ENCODE measurements around the gene MCCC1.
"Not testable (repeated sequence)": the region's sequence is repeated elsewhere in the genome, so short reads cannot be mapped to it uniquely, and the experiment has no call there.

MCCC1 gene

DNA sequence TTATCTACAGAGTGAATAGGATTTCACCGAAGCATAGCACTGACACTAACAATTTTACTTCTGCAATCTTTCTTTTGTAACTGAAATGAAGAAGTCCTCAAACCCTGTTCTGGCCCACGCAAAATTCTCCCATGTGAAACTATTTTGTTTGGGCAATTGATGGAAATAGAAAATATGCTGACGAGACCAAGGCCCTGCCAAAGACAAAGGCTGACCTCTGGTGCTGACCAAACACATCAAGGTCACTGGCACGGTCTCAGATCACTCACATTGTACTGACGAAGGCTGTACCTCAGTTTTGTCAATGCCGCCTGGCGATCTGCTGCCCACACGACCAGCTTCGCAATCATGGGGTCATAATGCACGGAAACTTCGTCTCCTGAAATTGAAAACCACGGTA, 60.5 kb downstream of the MCCC1 start:
- no peak for DNase-seq

DNA sequence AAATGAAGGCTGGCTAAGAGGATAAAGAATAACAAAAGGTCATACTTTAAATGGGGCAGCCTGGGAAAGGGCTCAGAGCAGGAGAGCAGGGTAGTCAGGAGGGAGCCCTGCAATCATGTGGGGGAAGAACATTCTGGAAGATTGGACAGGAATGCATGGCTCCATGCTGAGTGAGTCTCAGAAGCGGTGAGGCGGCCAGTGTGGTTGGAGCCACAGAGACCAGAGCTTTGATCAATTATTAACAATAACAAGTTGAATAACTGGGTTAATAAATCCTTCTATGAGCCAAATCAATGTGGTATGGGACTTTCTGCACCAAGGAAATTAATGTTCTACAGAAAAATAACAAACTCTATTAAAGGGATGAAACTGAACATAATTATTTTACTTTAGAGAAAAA, 61.1 kb downstream of the MCCC1 start:
- no peak for DNase-seq

- no peak for DNase-seq
These were observed 65.5 kb downstream of the MCCC1 start for GRCh38 chr3:183033746-183034145.

DNA sequence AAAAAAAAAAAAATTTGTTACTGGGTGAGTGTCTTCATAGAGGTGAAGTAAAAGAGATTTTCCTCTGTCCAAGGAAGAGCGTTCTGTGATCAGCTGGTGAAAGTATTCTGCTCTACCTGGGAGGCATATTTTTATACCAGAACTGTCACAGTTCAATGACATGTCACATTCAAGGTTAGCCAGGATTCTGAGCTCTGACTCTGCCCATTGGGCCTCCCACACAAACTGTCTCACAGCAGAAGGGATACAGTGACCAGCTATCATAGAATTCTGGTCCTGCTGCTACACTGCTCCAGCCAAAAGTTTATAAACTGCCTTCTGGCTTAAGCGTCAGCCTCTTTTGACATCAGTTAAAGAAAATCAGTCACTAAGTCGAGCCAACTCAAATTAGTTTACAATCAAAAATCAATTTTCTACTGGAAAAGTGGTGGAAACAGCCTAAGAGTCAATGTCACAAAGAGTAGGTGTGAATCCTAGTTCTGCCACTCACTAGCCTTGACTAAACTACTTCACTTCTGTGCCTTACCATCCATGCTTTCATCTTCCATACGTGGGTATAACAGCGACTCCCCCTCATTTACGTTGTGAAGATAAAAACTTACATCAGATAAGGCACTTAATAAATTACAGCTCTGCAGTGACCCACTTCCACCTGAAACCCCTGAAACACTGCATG, 66.3 kb downstream of the MCCC1 start:
- no peak for DNase-seq

GRCh38 chr3:183031826-183032225, 67.5 kb downstream of the MCCC1 start:
- no peak for DNase-seq

DNA sequence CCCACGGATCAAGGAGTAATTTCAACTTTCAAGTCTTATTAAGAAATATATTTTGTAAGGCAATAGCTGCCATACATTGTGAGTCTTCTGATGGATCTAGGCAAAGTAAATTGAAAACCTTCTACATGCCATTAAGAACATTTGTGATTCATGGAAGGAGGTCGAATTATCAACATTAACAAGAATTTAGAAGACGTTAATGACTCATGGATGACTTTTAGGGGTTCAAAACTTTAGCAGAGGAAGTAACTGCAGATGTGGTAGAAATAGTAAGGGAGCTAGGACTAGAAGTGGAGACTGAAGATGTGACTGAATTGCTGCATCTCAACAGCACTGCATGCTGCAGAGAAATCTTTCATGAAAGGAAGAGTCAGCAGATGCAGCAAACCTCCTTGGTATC, 70.9 kb downstream of the MCCC1 start:
- DNase-seq, result no peak

GRCh38 chr3:183027276-183027675, 72.0 kb downstream of the MCCC1 start:
- no peak for DNase-seq

GRCh38 chr3:183022936-183023516, 76.3 kb downstream of the MCCC1 start:
- no peak for DNase-seq

GRCh38 chr3:183018421-183019192, 80.7 kb downstream of the MCCC1 start:
- no peak for DNase-seq

DNA sequence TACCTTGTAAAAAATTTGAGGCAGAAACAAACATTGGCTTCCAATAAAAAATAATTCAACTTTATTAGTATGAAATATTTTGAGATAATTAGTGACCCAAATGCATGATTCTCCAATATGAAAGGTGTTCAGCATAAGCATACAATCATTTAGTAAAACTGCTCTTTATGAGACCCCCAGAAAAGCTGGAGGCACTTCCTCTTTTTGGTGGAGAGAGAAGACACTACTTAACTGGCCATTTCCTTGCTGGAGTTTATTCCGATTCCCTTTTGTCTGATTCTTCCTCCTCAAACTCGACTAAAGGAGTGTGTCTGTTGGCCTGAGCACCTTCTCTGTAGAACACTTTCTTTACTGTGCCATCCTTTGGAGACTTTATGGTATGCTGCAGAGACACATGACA, 84.1 kb downstream of the MCCC1 start:
- DNase-seq, result no peak

GRCh38 chr3:183013856-183014255, 85.4 kb downstream of the MCCC1 start:
- DNase-seq, result no peak

GRCh38 chr3:183013074-183013473, 86.2 kb downstream of the MCCC1 start:
- DNase-seq, result no peak

- no peak for DNase-seq
These were observed 90.5 kb downstream of the MCCC1 start for GRCh38 chr3:183008800-183009199.

DNA sequence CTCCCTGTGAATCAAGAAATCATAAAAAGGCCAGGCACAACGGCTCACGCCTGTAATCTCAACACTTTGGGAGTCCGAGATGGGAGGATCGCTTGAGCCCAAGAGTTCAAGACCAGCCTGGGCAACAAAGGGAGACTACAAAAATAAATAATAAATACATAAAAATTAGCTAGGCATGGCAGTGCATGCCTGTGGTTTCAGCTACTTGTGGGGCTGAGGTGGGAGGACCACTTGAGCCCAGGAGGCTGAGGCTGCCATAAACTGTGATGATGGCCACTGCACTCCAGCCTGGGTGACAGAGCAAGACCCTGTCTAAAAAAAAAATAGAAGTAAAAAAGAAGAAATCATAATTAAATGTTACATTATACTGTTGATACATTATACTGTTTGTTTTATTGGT, 91.0 kb downstream of the MCCC1 start:
- no peak for DNase-seq

DNA sequence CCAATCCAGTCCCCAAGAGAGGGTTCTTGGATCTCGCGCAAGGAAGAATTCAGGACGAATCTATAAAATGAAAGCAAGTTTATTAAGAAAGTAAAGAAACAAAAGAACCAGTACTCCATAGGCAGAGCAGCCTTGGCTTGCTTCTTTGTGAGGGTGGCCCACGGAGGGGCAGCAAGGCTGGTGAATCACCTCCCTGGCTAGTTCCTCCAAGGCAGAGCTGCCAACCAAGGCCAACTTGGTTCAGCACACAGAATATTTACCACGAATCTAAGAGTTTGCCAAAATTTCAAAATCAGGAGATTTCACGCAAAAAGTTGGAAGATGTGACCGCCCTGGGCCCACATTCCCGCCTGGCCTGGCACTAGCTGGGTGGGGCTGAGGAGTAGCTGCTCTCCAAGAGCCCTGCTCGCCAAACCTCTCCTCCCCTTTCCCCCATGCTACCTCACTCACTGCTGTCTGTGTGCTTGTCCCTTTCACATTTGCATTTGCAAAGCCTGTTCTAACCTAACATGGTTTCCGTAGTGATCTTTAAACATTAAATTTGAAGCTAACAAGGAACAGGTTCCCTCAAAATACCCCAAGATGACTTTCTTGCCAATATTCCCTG, 92.8 kb downstream of the MCCC1 start:
- DNase-seq, result no peak

- no peak for DNase-seq
These were observed 99.5 kb downstream of the MCCC1 start for GRCh38 chr3:182999767-183000166.

DNA sequence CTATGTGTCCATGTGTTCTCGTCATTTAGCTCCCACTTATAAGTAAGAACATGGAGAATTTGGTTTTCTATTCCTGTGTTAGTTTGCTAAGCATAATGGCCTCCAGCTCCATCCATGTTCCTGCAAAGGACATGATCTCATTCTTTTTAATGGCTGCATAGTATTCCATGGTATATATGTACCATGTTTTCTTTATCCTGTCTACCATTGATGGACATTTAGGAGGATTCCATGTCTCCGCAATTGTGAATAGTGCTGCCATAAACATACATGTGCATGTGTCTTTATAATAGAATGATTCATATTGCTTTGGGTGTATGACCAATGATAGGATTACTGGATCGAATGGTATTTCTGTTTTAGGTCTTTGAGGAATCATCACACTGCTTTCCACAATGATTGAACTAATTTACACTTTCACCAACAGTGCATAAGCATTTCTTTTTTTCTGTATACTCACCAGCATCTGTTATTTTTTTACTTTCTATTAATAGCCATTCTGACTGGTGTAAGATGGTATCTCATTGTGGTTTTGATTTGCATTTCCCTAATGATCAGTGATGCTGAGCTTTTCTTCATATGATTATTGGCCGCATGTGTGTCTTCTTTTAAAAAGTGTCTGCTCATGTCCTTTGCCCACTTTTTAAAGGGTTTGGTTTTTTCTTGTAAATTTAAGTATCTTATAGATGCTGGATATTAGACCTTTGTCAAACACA, 105.7 kb downstream of the MCCC1 start:
- not testable (repeated sequence) for DNase-seq

GRCh38 chr3:182989566-182989965, 109.7 kb downstream of the MCCC1 start:
- DNase-seq, result no peak

DNA sequence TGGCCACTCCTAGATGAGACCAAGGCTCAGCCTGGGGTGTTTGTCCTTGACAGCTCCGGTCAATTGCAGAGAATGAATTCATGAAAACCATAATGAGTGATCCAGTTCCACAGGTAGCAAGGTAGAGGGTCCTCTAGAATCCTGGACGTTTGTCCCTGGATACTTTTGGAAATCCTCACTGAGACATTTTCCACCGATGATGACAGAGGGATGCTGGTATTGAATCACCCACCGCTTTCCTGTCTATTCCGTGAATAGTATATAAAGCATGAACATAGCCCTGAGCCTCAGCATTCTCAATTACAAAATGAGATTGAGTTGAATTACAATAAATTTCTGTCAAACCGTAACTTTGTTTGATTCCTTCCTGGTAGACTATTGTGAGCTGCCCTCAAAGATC, 113.3 kb downstream of the MCCC1 start:
- no peak for DNase-seq

- no peak for DNase-seq
These were observed 115.4 kb downstream of the MCCC1 start for GRCh38 chr3:182983876-182984275.

DNA sequence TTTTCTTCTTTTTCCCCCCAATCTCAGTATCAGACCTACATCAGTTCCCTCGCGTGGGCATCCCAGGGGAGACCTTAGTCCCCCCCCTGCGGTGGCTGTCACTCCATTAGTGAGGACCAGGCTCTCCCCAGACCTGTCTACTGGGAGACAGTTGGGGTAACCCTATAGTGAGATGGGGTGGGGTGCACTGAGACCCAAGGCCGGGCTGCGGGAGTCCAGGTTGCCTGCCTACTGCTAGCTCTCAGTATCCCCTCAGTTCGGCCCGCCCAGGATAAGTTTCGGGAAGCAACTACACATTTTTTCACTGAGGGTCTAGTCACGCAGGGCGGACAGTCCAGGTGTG, 118.3 kb downstream of the MCCC1 start:
- no peak for DNase-seq

DNA sequence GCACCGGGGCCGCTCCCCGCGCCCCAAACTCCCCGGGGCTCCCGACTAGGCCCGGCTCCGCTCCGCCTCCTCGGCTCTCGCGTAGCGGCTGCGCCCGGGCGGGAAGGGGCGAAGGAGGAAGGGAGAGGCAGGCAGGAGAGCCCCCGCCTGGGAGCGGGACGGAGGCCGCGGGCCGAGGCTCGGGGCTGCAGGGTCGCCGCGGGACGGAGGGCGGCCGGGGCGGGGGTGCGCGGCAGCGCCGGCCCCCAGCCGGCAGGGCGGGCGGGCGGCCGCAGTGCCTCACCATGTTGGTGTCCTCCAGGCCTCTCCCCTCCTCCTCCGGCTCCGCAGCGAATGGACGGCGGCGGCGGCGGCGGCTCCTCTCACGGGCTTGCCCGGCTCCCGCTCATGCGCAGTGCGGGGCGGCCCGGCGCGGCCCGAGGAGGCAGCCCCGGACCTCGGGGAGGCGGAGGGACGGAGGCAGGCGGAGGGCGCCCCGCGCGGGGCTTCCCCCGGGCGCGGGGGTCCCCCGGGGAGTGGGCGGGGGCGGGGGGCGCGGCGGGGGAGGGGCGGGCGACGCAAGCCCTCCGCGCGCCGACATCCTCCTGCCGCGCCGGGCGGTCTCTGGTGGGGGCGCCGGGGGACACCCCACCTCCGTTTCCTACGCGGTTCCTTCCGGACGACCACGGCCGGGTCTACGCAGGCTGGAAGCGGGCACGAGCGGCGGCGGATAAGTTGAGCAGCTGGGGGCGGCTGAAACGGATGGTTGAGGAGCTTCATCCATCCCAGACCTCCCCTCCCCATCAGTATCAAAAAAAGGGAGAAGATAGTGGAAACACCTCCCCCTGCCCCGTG, 118.9 kb downstream of the MCCC1 start, which contains the start of gene DCUN1D1:
Gene DCUN1D1 (minus strand): TSS at position 335 of the 834 bp plus-strand sequence. CDS start 49 bp downstream, at position 286.
- peak; percentile 81 for DNase-seq

Measured in NCI-H446 treated with DMSO at 0.1 percent for 48 hours (cell line).